Stomach (tissue), 9 donors: Measurements from ENCODE around the gene CFAP46. TPM values are rescaled to one million over a fixed set of nuclear protein-coding genes. Genes with fewer than 3 reads are reported as not detected.
"Not testable (repeated sequence)": the region's sequence is repeated elsewhere in the genome, so short reads cannot be mapped to it uniquely, and the experiment has no call there.

Experiments used
- DNase-seq, 2 donors: peaks; one replicate each; pipeline versions ENCODE4 v3.0.0 to v3.0.0-alpha.2; 2013 to 2019
- H3K27ac ChIP-seq, 5 donors: fragments of 200-600 bp in 4 of 5; sonication (generic) in 4 of 5; one replicate each; pipeline ENCODE4 v1.5.1; 2013 to 2019; ENCODE audit warnings: mild to moderate bottlenecking in 1 of 5, moderate library complexity in 1 of 5
- H3K27me3 ChIP-seq, 3 donors: fragments of 200-600 bp; sonication (generic); one replicate each; pipeline ENCODE4 v1.5.1; 2017 to 2019; ENCODE audit warnings: mixed run types in 1 of 3
- H3K36me3 ChIP-seq, 4 donors: fragments of 200-600 bp; sonication (generic); 1 replicate in 3 of 4; 2 replicates in 1 of 4; pipeline ENCODE4 v1.5.1; 2016 to 2019
- H3K4me1 ChIP-seq, 4 donors: fragments of 200-600 bp; sonication (generic); one replicate each; pipeline ENCODE4 v1.5.1; 2016 to 2019
- H3K4me3 ChIP-seq, 4 donors: fragments of 200-600 bp; sonication (generic) in 3 of 4; one replicate each; pipeline ENCODE4 v1.5.1; 2016 to 2019; ENCODE audit warnings: mild to moderate bottlenecking in 1 of 4
- H3K9me3 ChIP-seq, 4 donors: fragments of 200-600 bp; sonication (generic); one replicate each; pipeline ENCODE4 v1.5.1; 2016 to 2019
- CTCF ChIP-seq, 7 experiments: fragments of 450-650 bp in 4 of 7; fragments of 200-600 bp in 3 of 7; sonication (generic) in 3 of 7; IDR thresholded peaks; one replicate each; pipeline ENCODE4 v1.5.1; 2016 to 2019; ENCODE audit warnings: antibody characterized with exemption in 7 of 7, control low read depth in 2 of 7, mild to moderate bottlenecking in 1 of 7
- EP300 ChIP-seq: sonication (generic); formaldehyde crosslinking; IDR thresholded peaks from one replicate; pipeline ENCODE4 v1.6.1; 2017; ENCODE audit warnings: antibody characterized with exemption
- POLR2A ChIP-seq, 4 donors: fragments of 450-650 bp; IDR thresholded peaks; one replicate each; pipeline ENCODE4 v1.6.1; 2016; ENCODE audit warnings: antibody characterized with exemption in 4 of 4, control low read depth in 2 of 4, mild to moderate bottlenecking in 1 of 4, moderate library complexity in 1 of 4
- POLR2AphosphoS5 ChIP-seq, 3 donors: sonication (generic); formaldehyde crosslinking; IDR thresholded peaks; one replicate each; pipeline ENCODE4 v1.6.1; 2016; ENCODE audit warnings: antibody characterized with exemption in 3 of 3
- WGBS, 5 donors: extraction: QIAGEN DNeasy Blood & Tissue Kit in 3 of 5; methylation state at CpG; one replicate each; pipeline versions ENCODE4 v1.1.5 to v1.1.7; 2013 to 2018; 5-methylcytosine and 5-hydroxymethylcytosine counted together
- intact Hi-C: fragments of 100-400 bp; cut with DNase I; formaldehyde crosslinking; loops from one replicate; pipeline ENCODE4 v1.15.1; 2023; ENCODE audit warnings: low total_unique reads
- polyA plus RNA-seq, 3 donors: library from polyadenylated mRNA; stranded (reverse); fragments of 200-250 nt; gene quantifications; one replicate each; pipeline ENCODE4 v1.2.3, GENCODE V29; 2013
- total RNA-seq, 5 donors: library from RNA; depleted of rRNA; stranded (reverse); fragments of >200 nt; gene quantifications; one replicate each; pipeline versions ENCODE4 v1.1.0 to v1.2.3, GENCODE V29; 2014 to 2016
- donor health status: healthy with polysubstance abuse.
- donor health status: Bipolar disorder and iron deficiency.
- donor health status: healthy.

The CFAP46 gene
- total and polyA plus RNA-seq, 8 donors: under 0.01 to 5.8 (median 1.8) TPM; not detected in 1

GRCh38 chr10:132888898-132889490, 53.4 kb downstream of the CFAP46 start:
- Histone ChIP-seq H3K4me1 (peaks cover 0 to 8% (median 0%) of the 10 kb centered on the region in 4 donors), H3K27ac (no peak overlapping the region), H3K27me3 (peaks cover 0 to 65% (median 24%) of the 10 kb centered on the region in 3 donors), H3K9me3 (no peaks in the 10 kb centered on the region), H3K4me3 (no peak overlapping the region), H3K36me3 (no peaks in the 10 kb centered on the region)
- WGBS, 5 donors: 51 to 67% (median 62%) methylated on average over 14 to 16 of the region's 16 CpGs
- no peak for DNase-seq
- TF ChIP-seq CTCF (IDR thresholded peaks at IDR 0.05) (no peak), POLR2A (IDR thresholded peaks at IDR 0.05) (no peak), EP300 (no peak), POLR2AphosphoS5 (IDR thresholded peaks at IDR 0.05) (no peak)
- intact Hi-C loops: no loop called here

DNA sequence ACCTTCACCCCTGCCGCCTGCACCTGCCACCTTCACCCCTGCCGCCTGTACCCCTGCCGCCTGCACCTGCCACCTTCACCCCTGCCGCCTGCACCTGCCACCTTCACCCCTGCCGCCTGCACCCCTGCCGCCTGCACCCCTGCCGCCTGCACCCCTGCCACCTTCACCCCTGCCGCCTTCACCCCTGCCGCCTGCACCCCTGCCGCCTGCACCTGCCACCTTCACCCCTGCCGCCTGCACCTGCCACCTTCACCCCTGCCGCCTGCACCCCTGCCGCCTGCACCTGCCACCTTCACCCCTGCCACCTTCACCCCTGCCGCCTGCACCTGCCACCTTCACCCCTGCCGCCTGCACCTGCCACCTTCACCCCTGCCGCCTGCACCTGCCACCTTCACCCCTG, 53.9 kb downstream of the CFAP46 start:
- 78 to 97% (median 89%) methylated on average over 10 to 15 of the region's 16 CpGs for WGBS, 5 donors
- H3K9me3 ChIP-seq, H3K36me3 ChIP-seq, DNase-seq, H3K27ac ChIP-seq, H3K4me1 ChIP-seq, H3K4me3 ChIP-seq, intact Hi-C loops: not testable (repeated sequence)
- peaks cover 0 to 60% (median 20%) of the 10 kb centered on the region in 3 donors for H3K27me3 ChIP-seq

- Histone ChIP-seq H3K36me3 (no peaks in the 10 kb centered on the region), H3K9me3 (no peaks in the 10 kb centered on the region), H3K4me1 (no peaks in the 10 kb centered on the region), H3K4me3 (no peak overlapping the region), H3K27ac (no peak overlapping the region), H3K27me3 (peaks cover 0 to 49% (median 14%) of the 10 kb centered on the region in 3 donors)
- 62 to 75% (median 64%) methylated on average over 27 to 35 of the region's 35 CpGs for WGBS, 5 donors
- intact Hi-C loops: no loop called here
- peak; percentile 46 to 50 for DNase-seq
- TF ChIP-seq EP300: no peak
- peak in 1 of 7 experiments; percentile 28 for TF ChIP-seq CTCF (IDR thresholded peaks at IDR 0.05)
These were observed 55.9 kb downstream of the CFAP46 start for GRCh38 chr10:132886211-132887099.

GRCh38 chr10:132885451-132886210, 56.7 kb downstream of the CFAP46 start:
- TF ChIP-seq CTCF (IDR thresholded peaks at IDR 0.05) (no peak), EP300 (no peak), POLR2AphosphoS5 (IDR thresholded peaks at IDR 0.05) (no peak)
- intact Hi-C loops: no loop called here

More at GRCh38 chr10:132885451-132886210, 56.7 kb downstream of the CFAP46 start:
- Histone ChIP-seq H3K9me3 (no peaks in the 10 kb centered on the region), H3K36me3 (no peaks in the 10 kb centered on the region), H3K4me1 (no peaks in the 10 kb centered on the region), H3K27me3 (peaks cover 0 to 48% (median 11%) of the 10 kb centered on the region in 3 donors), H3K4me3 (no peak overlapping the region), H3K27ac (no peak overlapping the region)
- DNase-seq: no peak
- WGBS, 5 donors: 77 to 93% (median 86%) methylated on average over 9 to 31 of the region's 31 CpGs
